Thyroid gland (tissue), 4 donors: ENCODE results near the gene MYO10. TPM values are rescaled to one million over a fixed set of nuclear protein-coding genes. Genes with fewer than 3 reads are reported as not detected.

Source experiments
- DNase-seq, 2 donors: peaks; one replicate each; pipeline ENCODE4 v3.0.0-alpha.2; 2019
- H3K27ac ChIP-seq, 3 donors: fragments of 200-600 bp; sonication (generic); 1 replicate in 2 of 3; 2 replicates in 1 of 3; pipeline ENCODE4 v1.5.1; 2016 to 2019; ENCODE audit warnings: mild to moderate bottlenecking in 1 of 3, moderate library complexity in 1 of 3
- H3K27me3 ChIP-seq: fragments of 200-600 bp; sonication (generic); one replicate; pipeline ENCODE4 v1.5.1; 2019
- H3K36me3 ChIP-seq, 2 donors: fragments of 200-600 bp; sonication (generic); one replicate each; pipeline ENCODE4 v1.5.1; 2016 to 2019
- H3K4me1 ChIP-seq, 2 donors: fragments of 200-600 bp; sonication (generic); one replicate each; pipeline ENCODE4 v1.5.1; 2017 to 2019
- H3K4me3 ChIP-seq, 3 donors: fragments of 200-600 bp; sonication (generic); replicated peaks in 1 of 3; 1 replicate in 2 of 3; 2 replicates in 1 of 3; pipeline ENCODE4 v1.5.1; 2016; ENCODE audit warnings: mild to moderate bottlenecking in 1 of 3
- H3K9me3 ChIP-seq: fragments of 200-600 bp; sonication (generic); one replicate; pipeline ENCODE4 v1.5.1; 2017
- POLR2A ChIP-seq, 2 donors: fragments of 450-650 bp; IDR thresholded peaks; one replicate each; pipeline ENCODE4 v1.6.1; 2017; ENCODE audit warnings: antibody characterized with exemption in 2 of 2, mild to moderate bottlenecking in 2 of 2, moderate library complexity in 1 of 2
- WGBS, 2 donors: methylation state at CpG; one replicate each; pipeline ENCODE4 v1.1.5; 2017; 5-methylcytosine and 5-hydroxymethylcytosine counted together
- intact Hi-C: fragments of 100-400 bp; cut with DNase I; formaldehyde crosslinking; loops from one replicate; pipeline ENCODE4 v1.15.1; 2023
- total RNA-seq, 4 donors: library from RNA; depleted of rRNA; stranded (reverse); fragments of >200 nt; gene quantifications; one replicate each; pipeline ENCODE4 v1.2.3, GENCODE V29; 2016
- TF ChIP-seq, protein P1 (sequence below), 6 experiments: fragments of 200-600 bp in 3 of 6; fragments of 450-650 bp in 3 of 6; sonication (generic) in 3 of 6; IDR thresholded peaks; one replicate each; pipeline ENCODE4 v1.5.1; 2016 to 2019; ENCODE audit warnings: antibody characterized with exemption in 6 of 6, mild to moderate bottlenecking in 2 of 6, inconsistent platforms in 1 of 6, moderate library complexity in 1 of 6

Gene MYO10
- total RNA-seq, 4 donors from 2014 or later: 49.2 to 89.6 (median 71.0) TPM

DNA sequence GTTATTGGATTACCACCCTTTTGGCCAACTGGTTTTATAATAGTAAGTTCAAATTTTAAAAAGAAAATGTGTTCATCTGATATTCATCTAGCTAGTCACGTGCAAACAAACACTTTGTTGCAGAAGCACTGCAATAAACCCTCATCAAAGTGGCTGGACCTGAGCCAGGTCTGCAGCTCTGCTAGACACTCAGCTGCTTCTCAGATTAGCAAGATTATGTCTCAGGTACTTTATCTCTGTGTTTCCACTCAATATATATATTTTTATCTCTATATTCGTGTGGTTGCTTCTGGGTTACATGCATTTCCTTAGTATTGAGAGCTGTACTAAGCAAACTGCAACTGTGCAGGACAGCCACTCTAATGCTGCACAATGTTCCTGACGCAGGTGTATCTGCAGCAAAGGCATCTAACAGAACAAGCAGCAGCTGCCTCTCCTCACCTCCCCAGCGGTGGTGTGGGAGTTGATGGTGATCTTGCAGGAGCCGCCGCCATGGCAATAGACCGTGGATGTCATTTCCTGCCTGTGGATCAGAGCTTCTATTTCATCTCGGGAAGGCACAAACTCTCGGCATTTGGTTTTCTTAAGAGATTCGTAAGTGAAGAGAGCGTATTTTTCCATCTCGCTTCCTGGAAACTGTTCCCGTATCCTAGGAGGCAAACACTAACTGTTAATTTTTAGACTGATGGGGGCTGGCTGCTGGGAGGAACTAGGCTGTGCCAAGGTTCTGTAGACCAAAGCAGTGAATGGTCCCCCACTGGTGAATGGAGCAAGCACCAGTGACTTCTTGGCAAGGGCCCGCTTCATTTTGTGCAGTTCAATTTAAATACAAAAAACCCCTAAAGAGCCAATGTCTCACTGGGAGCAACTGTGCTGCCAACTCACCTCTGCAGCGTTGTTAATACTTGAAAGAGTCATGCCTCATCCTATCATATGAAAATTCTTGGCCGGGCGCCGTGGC lies 262.6 kb downstream of the MYO10 start:
- intact Hi-C loops: no loop called here
- Histone ChIP-seq H3K27ac (no peak overlapping the region), H3K27me3 (no peaks in the 10 kb centered on the region), H3K4me3 (no peak overlapping the region), H3K36me3 (peaks cover 37 to 56% of the 10 kb centered on the region in 2 donors), H3K9me3 (no peaks in the 10 kb centered on the region), H3K4me1 (peaks cover 0 to 13% of the 10 kb centered on the region in 2 donors)
- DNase-seq: no peak
- WGBS, 2 donors: 90 to 92% methylated on average over 18 of the region's 18 CpGs
- TF ChIP-seq, protein P1, sequence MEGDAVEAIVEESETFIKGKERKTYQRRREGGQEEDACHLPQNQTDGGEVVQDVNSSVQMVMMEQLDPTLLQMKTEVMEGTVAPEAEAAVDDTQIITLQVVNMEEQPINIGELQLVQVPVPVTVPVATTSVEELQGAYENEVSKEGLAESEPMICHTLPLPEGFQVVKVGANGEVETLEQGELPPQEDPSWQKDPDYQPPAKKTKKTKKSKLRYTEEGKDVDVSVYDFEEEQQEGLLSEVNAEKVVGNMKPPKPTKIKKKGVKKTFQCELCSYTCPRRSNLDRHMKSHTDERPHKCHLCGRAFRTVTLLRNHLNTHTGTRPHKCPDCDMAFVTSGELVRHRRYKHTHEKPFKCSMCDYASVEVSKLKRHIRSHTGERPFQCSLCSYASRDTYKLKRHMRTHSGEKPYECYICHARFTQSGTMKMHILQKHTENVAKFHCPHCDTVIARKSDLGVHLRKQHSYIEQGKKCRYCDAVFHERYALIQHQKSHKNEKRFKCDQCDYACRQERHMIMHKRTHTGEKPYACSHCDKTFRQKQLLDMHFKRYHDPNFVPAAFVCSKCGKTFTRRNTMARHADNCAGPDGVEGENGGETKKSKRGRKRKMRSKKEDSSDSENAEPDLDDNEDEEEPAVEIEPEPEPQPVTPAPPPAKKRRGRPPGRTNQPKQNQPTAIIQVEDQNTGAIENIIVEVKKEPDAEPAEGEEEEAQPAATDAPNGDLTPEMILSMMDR (IDR thresholded peaks at IDR 0.05): no peak
- no peak for TF ChIP-seq POLR2A (IDR thresholded peaks at IDR 0.05)

DNA sequence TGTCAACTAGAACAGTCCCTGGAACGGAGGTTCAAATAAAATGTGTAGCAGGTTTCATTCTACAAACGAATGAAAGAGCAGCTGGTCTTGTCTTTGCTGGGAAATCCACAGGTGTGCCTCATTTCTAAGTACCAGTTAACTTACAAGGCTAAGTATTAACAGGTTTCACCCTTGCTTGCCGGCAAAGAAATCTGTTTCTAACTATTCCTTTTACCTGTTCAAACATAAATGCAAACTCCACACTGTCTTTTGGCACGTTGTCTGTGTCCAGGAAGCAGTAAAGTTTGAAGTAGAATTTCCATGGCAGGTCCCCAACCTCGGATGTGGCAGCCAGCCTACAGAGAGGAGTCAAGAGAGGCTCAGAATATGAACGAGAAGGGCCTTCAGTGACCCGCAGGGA lies 264.9 kb downstream of the MYO10 start:
- H3K4me1 ChIP-seq: peaks cover 0 to 13% of the 10 kb centered on the region in 2 donors
- no peaks in the 10 kb centered on the region for H3K9me3 ChIP-seq
- no peak for TF ChIP-seq POLR2A (IDR thresholded peaks at IDR 0.05)
- TF ChIP-seq, protein P1 (IDR thresholded peaks at IDR 0.05): no peak
- peak in 1 of 2 donors; percentile 19 for DNase-seq
- 72 to 76% methylated on average over 7 of the region's 7 CpGs for WGBS, 2 donors
- no peak overlapping the region for H3K4me3 ChIP-seq
- H3K27ac ChIP-seq: no peak overlapping the region
- intact Hi-C loops: no loop called here
- no peaks in the 10 kb centered on the region for H3K27me3 ChIP-seq
- H3K36me3 ChIP-seq: peaks cover 54 to 70% of the 10 kb centered on the region in 2 donors

DNA sequence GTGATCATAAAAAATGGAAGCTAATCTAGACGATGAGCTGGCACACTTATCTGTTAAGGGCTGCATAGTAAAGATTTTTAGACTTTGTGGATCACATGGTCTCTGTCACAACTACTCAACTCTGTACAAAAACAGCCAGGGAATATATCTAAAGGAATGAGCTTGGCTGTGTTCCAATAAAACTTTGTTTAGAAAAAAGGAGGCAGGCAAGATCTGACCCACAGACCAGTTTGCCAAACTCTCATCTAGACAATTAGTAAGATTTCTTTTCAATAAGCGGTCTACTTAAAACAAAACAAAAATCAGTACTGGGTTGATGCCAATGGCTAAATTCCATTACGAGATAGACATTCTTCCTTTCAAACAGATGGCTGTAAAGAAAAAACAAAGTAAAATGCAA lies 266.3 kb downstream of the MYO10 start:
- H3K4me3 ChIP-seq: no peak overlapping the region
- H3K27ac ChIP-seq: peak overlapping the region in 1 of 3 donors; percentile 16
- H3K4me1 ChIP-seq: peaks cover 0 to 13% of the 10 kb centered on the region in 2 donors
- peaks cover 47 to 64% of the 10 kb centered on the region in 2 donors for H3K36me3 ChIP-seq
- no peaks in the 10 kb centered on the region for H3K27me3 ChIP-seq
- TF ChIP-seq, protein P1 (IDR thresholded peaks at IDR 0.05): no peak
- TF ChIP-seq POLR2A (IDR thresholded peaks at IDR 0.05): no peak
- DNase-seq: no peak
- intact Hi-C loops: no loop called here
- no peaks in the 10 kb centered on the region for H3K9me3 ChIP-seq
- WGBS, 2 donors: 33 to 36% methylated on average over 3 of the region's 3 CpGs

DNA sequence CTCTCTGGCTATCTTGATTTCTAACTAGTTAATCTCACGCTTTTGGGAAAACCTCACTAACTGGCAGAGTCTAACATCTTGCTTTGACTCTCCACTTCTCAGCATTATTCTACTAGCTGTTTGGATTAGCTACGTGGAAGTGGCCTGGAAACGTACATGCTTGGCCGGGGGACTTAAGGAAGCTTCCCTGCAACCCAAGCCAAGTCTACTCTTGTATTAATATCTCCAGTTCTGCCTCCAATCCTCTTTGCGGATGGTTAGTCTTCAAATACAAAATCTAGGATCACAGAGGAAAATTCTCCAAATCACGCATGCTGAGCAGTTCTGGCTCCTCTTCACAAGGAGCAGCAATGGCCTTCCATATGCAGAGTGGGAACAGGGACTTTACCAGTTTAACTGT lies 267.5 kb downstream of the MYO10 start:
- WGBS, 2 donors: 66 to 91% methylated on average over 6 of the region's 6 CpGs

More for the DNA sequence above, 267.5 kb downstream of the MYO10 start:
- Histone ChIP-seq H3K4me3 (no peak overlapping the region), H3K9me3 (no peaks in the 10 kb centered on the region), H3K4me1 (peaks cover 0 to 13% of the 10 kb centered on the region in 2 donors), H3K27me3 (no peaks in the 10 kb centered on the region), H3K36me3 (peaks cover 38 to 55% of the 10 kb centered on the region in 2 donors), H3K27ac (no peak overlapping the region)
- intact Hi-C loops: no loop called here
- no peak for DNase-seq
- TF ChIP-seq, protein P1 (IDR thresholded peaks at IDR 0.05): no peak
- no peak for TF ChIP-seq POLR2A (IDR thresholded peaks at IDR 0.05)
